Neural crest cell (in vitro differentiated cells): ENCODE data around the gene GLP1R. TPM values are rescaled to one million over a fixed set of nuclear protein-coding genes. Genes with fewer than 3 reads are reported as not detected.

Source experiments
- DNase-seq: peaks from one replicate; pipeline ENCODE4 v3.0.0; 2021; ENCODE audit warnings: low read depth, mixed read lengths, low spot score
- H3K27ac Mint-ChIP-seq: one replicate; pipeline ENCODE4 v1.8.0; 2021; ENCODE audit warnings: mild to moderate bottlenecking, mixed read lengths; ENCODE audit not compliant: unreplicated experiment
- H3K27me3 Mint-ChIP-seq: 2 replicates; pipeline ENCODE4 v1.8.0; 2021; ENCODE audit warnings: low read depth, mild to moderate bottlenecking, mixed read lengths
- H3K36me3 Mint-ChIP-seq: 2 replicates; pipeline ENCODE4 v1.8.0; 2021; ENCODE audit warnings: low read depth, mild to moderate bottlenecking, mixed read lengths
- H3K4me1 Mint-ChIP-seq: 2 replicates; pipeline ENCODE4 v1.8.0; 2021; ENCODE audit warnings: mixed read lengths
- H3K4me3 Mint-ChIP-seq: one replicate; pipeline ENCODE4 v1.8.0; 2021; ENCODE audit warnings: mild to moderate bottlenecking, mixed read lengths
- H3K9me3 Mint-ChIP-seq: 2 replicates; pipeline ENCODE4 v1.8.0; 2021; ENCODE audit warnings: mixed read lengths
- CTCF ChIP-seq: fragments of 200-600 bp; sonication (generic); conservative IDR thresholded peaks from 2 replicates; pipeline ENCODE4 v1.5.0; 2021; ENCODE audit warnings: antibody characterized with exemption, mild to moderate bottlenecking
- total RNA-seq: library from RNA; stranded (reverse); gene quantifications from 2 replicates; pipeline ENCODE4 v1.2.1, GENCODE V29; 2021

The GLP1R gene
- total RNA-seq, 1 donor from 2014 or later = 0.65 TPM

- H3K4me3 Mint-ChIP-seq = peak within 1 kb of the TSS; percentile 95
- TF ChIP-seq CTCF = no peak
- peaks cover 3% of the 10 kb centered on the region for H3K36me3 Mint-ChIP-seq
- peaks cover 3% of the 10 kb centered on the region for H3K27me3 Mint-ChIP-seq
- DNase-seq = peak; percentile 90
- peak within 1 kb of the TSS; percentile 97 for H3K27ac Mint-ChIP-seq
- no peaks in the 10 kb centered on the region for H3K9me3 Mint-ChIP-seq
- H3K4me1 Mint-ChIP-seq = peaks cover 21% of the 10 kb centered on the region
Measured at GRCh38 chr6:39114704-39115599, 66.4 kb downstream of the GLP1R start, which contains the start of gene SAYSD1. SAYSD1 (minus strand) TSS chr6:39115186; CDS start chr6:39115089, 97 bp downstream.

GRCh38 chr6:39118921-39119320, 70.3 kb downstream of the GLP1R start:
- Mint-ChIP-seq H3K36me3 (no peaks in the 10 kb centered on the region), H3K4me3 (no peak overlapping the region), H3K27me3 (peaks cover 26% of the 10 kb centered on the region), H3K9me3 (no peaks in the 10 kb centered on the region), H3K27ac (no peak overlapping the region), H3K4me1 (peaks cover 10% of the 10 kb centered on the region)
- no peak for DNase-seq
- TF ChIP-seq CTCF = no peak

- H3K9me3 Mint-ChIP-seq = no peaks in the 10 kb centered on the region
- no peak overlapping the region for H3K27ac Mint-ChIP-seq
- no peaks in the 10 kb centered on the region for H3K36me3 Mint-ChIP-seq
- no peak for TF ChIP-seq CTCF
- no peak overlapping the region for H3K4me3 Mint-ChIP-seq
- H3K4me1 Mint-ChIP-seq = no peaks in the 10 kb centered on the region
- peaks cover 42% of the 10 kb centered on the region for H3K27me3 Mint-ChIP-seq
- no peak for DNase-seq
Measured at GRCh38 chr6:39124114-39124513, 75.5 kb downstream of the GLP1R start.

- H3K4me3 Mint-ChIP-seq = no peak overlapping the region
- no peak for TF ChIP-seq CTCF
- H3K9me3 Mint-ChIP-seq = no peaks in the 10 kb centered on the region
- peaks cover 19% of the 10 kb centered on the region for H3K27me3 Mint-ChIP-seq
- no peaks in the 10 kb centered on the region for H3K36me3 Mint-ChIP-seq
- no peaks in the 10 kb centered on the region for H3K4me1 Mint-ChIP-seq
- H3K27ac Mint-ChIP-seq = no peak overlapping the region
- DNase-seq = no peak
Measured at GRCh38 chr6:39128106-39128505, 79.5 kb downstream of the GLP1R start.

- Mint-ChIP-seq H3K27me3 (peaks cover 17% of the 10 kb centered on the region), H3K27ac (no peak overlapping the region), H3K9me3 (no peaks in the 10 kb centered on the region), H3K4me1 (no peaks in the 10 kb centered on the region), H3K4me3 (no peak overlapping the region), H3K36me3 (no peaks in the 10 kb centered on the region)
- TF ChIP-seq CTCF = no peak
- DNase-seq = no peak
Measured at GRCh38 chr6:39128832-39129231, 80.3 kb downstream of the GLP1R start.
